GM18498 (cell line): ENCODE measurements around the gene HEG1.
"Not testable (repeated sequence)": the region's sequence is repeated elsewhere in the genome, so short reads cannot be mapped to it uniquely, and the experiment has no call there.

Experiments used
- ATAC-seq: cut with Tn5 transposase; IDR thresholded peaks from one replicate; pipeline ENCODE4 v1.9.1; 2021; ENCODE audit warnings: mild to moderate bottlenecking, moderate library complexity; ENCODE audit not compliant: unreplicated experiment

HEG1 gene

GRCh38 chr3:124960105-124960504 is 95.7 kb downstream of the HEG1 start:
- ATAC-seq = no peak

- not testable (repeated sequence) for ATAC-seq
Measured at GRCh38 chr3:124957951-124958350, 97.8 kb downstream of the HEG1 start.

DNA sequence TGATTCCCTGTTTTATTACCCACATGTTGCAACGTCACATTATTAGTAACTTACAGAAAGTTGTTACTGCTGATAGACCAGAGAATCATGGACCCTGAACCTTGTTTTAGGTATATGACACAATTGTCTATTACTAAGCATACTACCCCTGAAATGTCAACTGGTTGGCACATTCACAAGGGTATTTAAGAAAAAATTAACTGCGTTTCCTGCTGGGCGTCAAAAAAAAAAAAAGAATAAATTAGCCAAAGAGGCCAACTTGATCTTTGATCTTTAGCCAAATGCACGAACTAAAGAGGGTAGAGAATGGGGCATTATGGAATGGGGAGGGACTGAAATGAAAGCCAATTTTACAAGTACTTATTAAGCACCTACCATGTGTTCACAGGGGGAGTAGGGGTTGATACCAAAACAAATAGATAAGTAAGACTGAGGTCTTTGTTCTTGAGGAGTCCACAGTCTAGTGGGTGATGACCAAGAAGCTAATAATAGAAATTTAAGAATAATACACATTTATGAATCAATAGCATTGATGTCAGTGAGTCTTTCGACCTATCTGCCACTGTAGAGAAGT is 103.4 kb downstream of the HEG1 start:
- ATAC-seq = no peak

- no peak for ATAC-seq
Measured at GRCh38 chr3:124951511-124952281, 104.1 kb downstream of the HEG1 start.

- ATAC-seq = no peak
Measured at GRCh38 chr3:124950026-124950425, 105.8 kb downstream of the HEG1 start.

DNA sequence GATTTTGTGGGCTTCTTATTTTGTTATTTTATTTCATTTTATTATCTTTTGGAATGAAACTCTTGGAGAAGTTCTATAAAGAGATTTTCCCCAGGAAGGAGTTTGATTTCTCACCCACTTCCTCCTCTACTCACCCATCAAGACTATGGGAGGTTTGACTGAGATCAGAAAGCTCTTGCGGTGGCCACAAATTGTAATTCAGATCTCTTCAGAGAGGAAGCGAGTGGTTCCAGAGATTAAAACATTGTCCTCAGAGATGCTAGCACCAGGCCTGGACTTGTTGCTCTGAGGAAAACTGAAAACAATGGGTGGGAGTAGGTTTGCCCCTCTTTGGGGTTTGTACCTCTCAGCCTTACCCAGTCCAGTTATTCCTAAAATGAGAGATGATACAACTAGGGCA is 113.2 kb downstream of the HEG1 start:
- no peak for ATAC-seq

- ATAC-seq = no peak
Measured at GRCh38 chr3:124941771-124942170, 114.0 kb downstream of the HEG1 start.

GRCh38 chr3:124939661-124940060 is 116.1 kb downstream of the HEG1 start:
- no peak for ATAC-seq

DNA sequence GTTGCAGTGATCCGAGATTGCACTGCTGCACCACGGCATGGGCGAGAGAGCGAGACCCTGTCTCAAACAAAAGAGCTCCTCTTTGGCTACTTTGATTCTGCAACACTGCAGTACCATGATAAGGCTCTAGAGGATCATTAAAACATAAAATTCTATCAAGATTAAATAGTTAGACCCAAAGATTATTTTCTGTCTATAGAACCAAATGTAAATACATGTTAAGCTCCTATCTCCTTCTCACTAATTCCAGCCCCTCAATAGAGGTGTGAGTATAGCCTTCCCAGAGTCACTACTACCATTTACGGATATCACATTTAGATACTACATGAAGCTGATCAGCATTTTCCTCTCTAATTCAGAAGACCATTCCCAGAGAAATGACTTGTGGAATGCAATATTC is 116.9 kb downstream of the HEG1 start:
- no peak for ATAC-seq

DNA sequence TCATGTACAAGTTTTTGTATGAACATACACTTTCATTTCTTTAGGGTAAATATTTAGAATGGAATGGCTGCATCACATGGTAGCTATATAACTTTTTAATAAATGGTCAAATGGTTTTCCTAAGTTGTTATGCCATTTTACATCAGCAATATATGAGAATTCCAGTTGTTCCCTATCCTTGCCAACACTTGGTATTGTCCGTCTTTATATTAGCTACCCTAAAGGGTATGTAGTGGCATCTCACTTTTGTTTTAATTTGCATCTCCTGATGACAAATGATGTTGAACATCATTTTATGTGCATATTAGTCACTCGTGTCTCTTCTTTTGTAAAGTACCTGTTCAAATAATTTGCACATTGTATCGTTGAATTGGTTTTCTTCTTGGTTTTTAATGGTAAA is 118.7 kb downstream of the HEG1 start:
- ATAC-seq = no peak

DNA sequence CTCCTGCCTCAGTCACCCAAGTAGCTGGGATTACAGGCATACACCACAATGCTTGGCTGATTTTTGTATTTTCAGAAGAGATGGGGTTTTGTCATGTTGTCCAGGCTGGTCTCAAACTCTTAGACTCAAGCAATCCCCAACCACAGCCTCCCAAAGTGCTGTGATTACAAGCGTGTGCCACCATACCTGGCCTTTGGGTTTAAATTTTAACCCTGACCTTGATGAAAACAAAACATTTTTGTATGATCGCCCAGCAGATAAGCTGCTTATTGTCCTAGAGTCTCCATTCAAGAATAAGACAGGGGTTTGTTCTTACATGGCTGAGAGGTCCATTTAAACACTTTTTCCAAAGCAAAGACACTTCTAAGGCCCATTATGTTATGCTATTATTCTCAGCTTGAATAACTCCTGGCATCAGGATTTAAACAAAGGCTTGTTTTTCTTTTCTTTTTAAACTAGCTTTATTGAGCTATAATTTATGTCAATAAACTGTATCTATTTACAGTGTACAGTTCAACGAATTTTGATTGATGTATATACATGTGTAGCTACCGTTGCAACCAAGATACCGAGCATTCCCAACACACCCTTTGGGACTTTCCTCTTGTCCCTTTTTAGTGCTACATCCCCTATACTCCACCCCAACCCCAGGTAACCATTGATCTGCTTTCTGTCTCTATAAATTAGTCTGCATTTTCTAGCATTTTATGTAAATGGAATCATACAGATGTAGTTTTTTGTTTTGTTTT is 119.8 kb downstream of the HEG1 start:
- ATAC-seq = no peak

- peak; percentile 78 for ATAC-seq
Measured at GRCh38 chr3:124935264-124935663, 120.5 kb downstream of the HEG1 start.

DNA sequence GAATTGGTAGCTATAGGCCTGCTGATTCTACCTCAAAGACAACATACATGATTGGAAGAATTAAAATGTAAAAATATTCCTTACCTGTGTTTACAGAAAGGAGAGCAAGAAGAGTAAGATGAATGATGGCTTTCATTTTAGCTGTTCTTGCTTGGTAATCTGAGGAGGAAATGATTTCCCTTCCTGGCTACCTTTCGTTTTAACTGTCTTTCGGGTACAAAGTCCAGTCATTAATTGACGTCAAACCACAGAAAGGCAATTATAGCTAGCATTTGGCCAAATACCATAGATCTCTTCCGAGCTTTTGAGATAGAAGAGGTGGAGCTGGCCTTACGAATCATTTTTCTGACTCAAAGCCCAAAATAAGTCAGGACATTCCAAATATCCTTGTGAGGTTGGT is 121.2 kb downstream of the HEG1 start, which contains the start of gene MUC13:
Gene MUC13 (minus strand): TSS at position 175 of the 400 bp plus-strand sequence. CDS start 39 bp downstream, at position 136.
- no peak for ATAC-seq

DNA sequence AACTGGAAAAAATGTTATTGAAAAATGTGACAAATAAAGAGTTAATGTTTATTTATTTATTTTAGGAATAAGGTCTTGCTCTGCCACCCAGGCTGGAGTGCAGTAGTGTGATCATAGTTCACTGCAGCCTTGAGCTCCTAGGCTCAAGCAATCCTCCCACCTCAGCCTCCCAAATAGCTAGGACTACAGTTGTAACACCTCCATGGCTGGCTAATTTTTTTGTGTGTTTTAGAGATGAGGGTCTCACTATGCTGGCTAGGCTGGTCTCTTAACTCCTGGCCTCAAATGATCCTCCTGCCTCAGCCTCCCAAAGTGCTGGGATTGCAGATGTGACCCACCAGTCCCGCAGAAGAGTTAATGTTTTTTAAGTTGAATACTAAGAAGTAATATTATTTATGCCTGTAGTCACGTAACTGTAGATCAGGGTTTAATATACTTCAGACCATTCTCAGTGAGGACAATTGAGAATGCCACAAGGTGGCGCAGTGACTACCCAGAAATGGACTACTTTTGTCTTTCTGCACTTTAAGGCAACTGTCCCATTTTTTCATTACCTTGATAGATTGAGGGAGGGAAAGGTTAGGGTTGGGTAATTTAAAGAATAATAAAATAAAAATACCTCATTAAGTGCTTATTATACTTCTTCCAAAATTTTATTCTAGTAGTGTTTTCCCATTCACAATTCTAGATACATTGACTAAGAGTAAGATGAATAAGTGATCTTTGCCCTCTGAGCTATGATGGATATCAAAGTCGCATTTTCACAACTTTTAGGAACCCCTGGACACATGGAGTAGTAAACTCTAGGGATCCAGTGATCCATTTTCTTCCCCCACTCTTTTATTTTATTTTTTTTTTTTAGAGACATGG is 127.2 kb downstream of the HEG1 start:
- ATAC-seq = no peak

- ATAC-seq = peak; percentile 80
Measured at GRCh38 chr3:124927574-124928045, 128.2 kb downstream of the HEG1 start.

GRCh38 chr3:124926426-124927101 is 129.2 kb downstream of the HEG1 start:
- no peak for ATAC-seq

GRCh38 chr3:124924741-124925140 is 131.1 kb downstream of the HEG1 start:
- ATAC-seq = no peak

DNA sequence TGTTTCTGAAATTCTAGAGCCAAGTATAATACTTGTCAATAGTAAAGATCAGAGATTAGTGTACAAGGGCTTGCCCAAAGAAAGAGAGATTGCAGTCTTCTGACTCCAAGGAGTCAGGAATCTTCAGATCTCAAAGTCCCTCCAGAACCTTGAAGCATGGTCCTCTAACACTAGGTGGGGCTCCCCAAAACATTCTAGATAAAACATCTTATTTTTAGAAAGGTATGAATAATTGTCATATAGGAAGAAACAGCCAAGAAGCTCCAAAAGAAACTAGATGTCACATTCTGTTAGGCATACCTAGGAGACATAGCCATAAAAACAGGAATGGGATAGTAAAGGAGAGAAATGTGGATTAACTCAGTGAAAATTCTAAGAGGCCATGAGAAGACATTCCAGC is 132.0 kb downstream of the HEG1 start:
- no peak for ATAC-seq

- no peak for ATAC-seq
Measured at GRCh38 chr3:124920718-124921117, 135.1 kb downstream of the HEG1 start.

DNA sequence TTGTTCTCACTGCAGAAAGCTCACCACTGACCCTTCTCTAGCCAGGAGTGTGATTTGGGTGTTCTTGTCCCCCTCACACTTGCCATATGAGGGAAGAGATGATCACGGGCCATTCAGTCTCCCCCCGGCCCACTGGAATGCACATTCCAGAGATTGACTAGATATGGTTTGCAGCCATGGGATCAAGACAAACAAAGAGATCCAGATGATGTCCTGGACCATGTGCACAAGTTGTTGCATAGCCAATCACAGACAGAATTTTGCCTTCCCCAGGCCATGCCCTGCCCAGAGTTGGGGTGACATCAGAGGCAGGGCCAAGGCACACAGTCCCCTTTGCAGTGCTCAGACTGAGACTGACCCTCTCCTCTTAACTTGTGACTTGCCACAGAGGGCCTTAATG is 136.0 kb downstream of the HEG1 start:
- ATAC-seq = no peak
